ENCODE measurements around the gene GNAI1. TPM values are rescaled to one million over a fixed set of nuclear protein-coding genes. Genes with fewer than 3 reads are reported as not detected.

GNAI1 gene
- total and polyA plus RNA-seq, 8 donors, result 27.3 to 152 (median 134) TPM

- no peak for TF ChIP-seq CTCF (IDR thresholded peaks at IDR 0.05)
- no peaks in the 10 kb centered on the region for H3K4me1 ChIP-seq
- no peak overlapping the region for H3K27ac ChIP-seq
- H3K27me3 ChIP-seq, result no peaks in the 10 kb centered on the region
- no peaks in the 10 kb centered on the region for H3K36me3 ChIP-seq
- H3K9me3 ChIP-seq, result no peaks in the 10 kb centered on the region
- no peak for ATAC-seq
- H3K4me3 ChIP-seq, result no peak overlapping the region
- intact Hi-C loops (cut with DNase I), result no loop called here
- no peak for DNase-seq
Measured at GRCh38 chr7:80230327-80230726, 95.7 kb downstream of the GNAI1 start.

GRCh38 chr7:80231707-80232106 is 97.1 kb downstream of the GNAI1 start:
- ATAC-seq, result no peak
- TF ChIP-seq CTCF (IDR thresholded peaks at IDR 0.05), result no peak
- intact Hi-C loops (cut with DNase I), result no loop called here

DNA sequence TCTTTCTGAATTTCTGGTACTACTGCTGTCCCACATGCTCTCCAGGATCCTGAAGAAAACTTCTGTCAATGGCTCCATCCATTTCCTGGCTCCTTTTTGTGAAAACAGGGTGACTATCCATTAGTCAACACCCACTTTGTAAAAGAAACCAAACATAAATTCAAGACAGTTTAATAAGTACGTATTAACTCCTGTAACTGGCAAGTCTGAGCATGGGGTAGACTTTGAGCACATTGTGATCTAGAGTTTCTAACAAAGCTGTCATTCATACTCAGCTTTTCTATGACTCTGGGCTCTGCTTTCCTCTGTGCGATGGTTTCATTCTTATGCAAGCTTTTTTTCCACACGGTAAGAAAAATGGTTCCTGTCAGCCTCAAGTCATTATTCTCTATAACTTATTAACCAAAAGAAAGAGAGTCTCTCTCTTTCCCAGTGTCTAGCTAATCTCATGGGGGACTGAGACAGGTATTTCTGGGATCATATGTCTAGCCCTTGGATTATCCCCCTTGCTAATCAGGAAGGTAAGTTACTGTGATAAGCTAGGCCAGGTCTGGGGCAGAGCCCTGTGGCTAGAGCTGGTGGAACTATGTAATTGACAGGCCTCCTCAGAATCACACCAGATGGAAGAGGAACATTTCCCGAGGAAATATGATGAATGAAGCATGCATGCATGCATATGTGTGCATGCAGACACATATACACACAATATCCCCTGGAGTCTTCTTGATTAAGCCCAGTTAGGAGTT is 98.5 kb downstream of the GNAI1 start:
- ATAC-seq (no peak), DNase-seq (no peak)
- Histone ChIP-seq H3K36me3 (no peaks in the 10 kb centered on the region), H3K27ac (no peak overlapping the region), H3K4me1 (no peaks in the 10 kb centered on the region), H3K4me3 (no peak overlapping the region), H3K27me3 (no peaks in the 10 kb centered on the region), H3K9me3 (no peaks in the 10 kb centered on the region)
- no peak for TF ChIP-seq CTCF (IDR thresholded peaks at IDR 0.05)
- intact Hi-C loops (cut with DNase I), result no loop called here

More at GRCh38 chr7:80231707-80232106, 97.1 kb downstream of the GNAI1 start:
- Histone ChIP-seq H3K27ac (no peak overlapping the region), H3K4me1 (no peaks in the 10 kb centered on the region), H3K36me3 (no peaks in the 10 kb centered on the region), H3K4me3 (no peak overlapping the region), H3K27me3 (no peaks in the 10 kb centered on the region), H3K9me3 (no peaks in the 10 kb centered on the region)
- no peak for DNase-seq

DNA sequence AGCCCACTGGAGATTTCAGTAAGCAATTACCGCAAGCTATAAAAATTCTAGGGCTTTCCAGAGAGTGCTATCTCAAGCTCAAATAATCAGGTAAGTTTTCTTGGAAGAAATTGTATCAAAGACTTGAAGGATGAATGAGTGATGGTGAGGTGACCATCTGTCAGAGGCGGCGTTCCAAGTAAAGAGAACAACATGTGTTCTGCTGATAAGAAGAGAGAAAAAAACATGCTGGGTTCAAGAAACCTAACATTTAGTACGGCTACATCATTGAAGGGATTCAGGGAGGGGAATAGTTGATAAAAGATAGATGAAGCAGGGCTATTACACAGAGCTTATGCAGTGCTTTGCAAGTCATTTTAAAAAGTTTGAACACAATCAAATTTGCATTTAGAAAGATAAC is 100.7 kb downstream of the GNAI1 start:
- no peak for DNase-seq
- Histone ChIP-seq H3K36me3 (no peaks in the 10 kb centered on the region), H3K4me1 (no peaks in the 10 kb centered on the region), H3K27ac (no peak overlapping the region), H3K27me3 (no peaks in the 10 kb centered on the region), H3K9me3 (no peaks in the 10 kb centered on the region), H3K4me3 (no peak overlapping the region)
- no peak for ATAC-seq
- intact Hi-C loops (cut with DNase I), result no loop called here
- TF ChIP-seq CTCF (IDR thresholded peaks at IDR 0.05), result no peak

DNA sequence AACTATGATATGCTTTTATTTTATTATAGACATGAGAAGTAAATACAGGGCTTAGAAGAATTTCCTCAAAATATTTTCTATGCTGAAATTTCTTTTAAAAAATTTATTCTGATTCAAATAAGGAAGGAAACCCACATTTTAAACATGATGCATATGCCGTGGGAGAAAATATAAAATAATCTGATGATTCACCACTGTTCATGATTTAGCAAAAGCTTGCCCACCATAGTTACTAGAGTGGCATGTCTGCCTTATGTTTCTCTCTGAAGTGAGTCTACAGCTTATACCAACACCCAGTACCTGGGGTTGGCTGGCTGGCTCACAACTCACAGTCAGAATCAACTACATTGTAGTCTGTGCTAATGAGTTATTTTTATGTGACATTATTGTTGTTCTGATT is 102.0 kb downstream of the GNAI1 start:
- Histone ChIP-seq H3K4me1 (no peaks in the 10 kb centered on the region), H3K36me3 (no peaks in the 10 kb centered on the region), H3K4me3 (no peak overlapping the region), H3K9me3 (no peaks in the 10 kb centered on the region), H3K27me3 (no peaks in the 10 kb centered on the region), H3K27ac (no peak overlapping the region)
- DNase-seq, result no peak
- no peak for ATAC-seq
- TF ChIP-seq CTCF (IDR thresholded peaks at IDR 0.05), result no peak
- intact Hi-C loops (cut with DNase I), result no loop called here

Data from left lung (tissue), 10 donors.